DOHH2 (cell line): Measurements from ENCODE around the gene GPD2.

Source experiments
- CTCF ChIP-seq: fragments of 200-600 bp; sonication (generic); IDR thresholded peaks from one replicate; pipeline ENCODE4 v1.5.1; 2014; ENCODE audit warnings: antibody characterized with exemption, mild to moderate bottlenecking, low read depth, low read length; ENCODE audit not compliant: poor library complexity, severe bottlenecking
- EZH2phosphoT487 ChIP-seq: fragments of 200-600 bp; sonication (generic); IDR thresholded peaks from 2 replicates; pipeline ENCODE4 v1.6.1; 2017; ENCODE audit warnings: borderline replicate concordance, mild to moderate bottlenecking, antibody characterized with exemption, low read length, moderate library complexity, mixed read lengths

GRCh38 chr2:156396126-156396525 lies 40.1 kb upstream of the GPD2 start:
- TF ChIP-seq EZH2phosphoT487 (no peak), CTCF (no peak)
